ENCODE results near the gene NUMB.

GRCh38 chr14:73293782-73294781, 164.3 kb downstream of the NUMB start:
- TF ChIP-seq EZH2 (IDR thresholded peaks at IDR 0.05; ENCODE audit: insufficient read depth, poor library complexity, severe bottlenecking) (no peak), EZH2phosphoT487 (IDR thresholded peaks at IDR 0.05; ENCODE audit: insufficient read depth, low read depth) (no peak)

All from GM23248 (cell line).